Measurements from ENCODE around the gene ZNF292. TPM values are rescaled to one million over a fixed set of nuclear protein-coding genes. Genes with fewer than 3 reads are reported as not detected.
"Not testable (repeated sequence)": the region's sequence is repeated elsewhere in the genome, so short reads cannot be mapped to it uniquely, and the experiment has no call there.

ZNF292 gene
- total and polyA plus RNA-seq, 7 experiments from 2014 or later = 27.4 to 87.5 (median 72.4) TPM

DNA sequence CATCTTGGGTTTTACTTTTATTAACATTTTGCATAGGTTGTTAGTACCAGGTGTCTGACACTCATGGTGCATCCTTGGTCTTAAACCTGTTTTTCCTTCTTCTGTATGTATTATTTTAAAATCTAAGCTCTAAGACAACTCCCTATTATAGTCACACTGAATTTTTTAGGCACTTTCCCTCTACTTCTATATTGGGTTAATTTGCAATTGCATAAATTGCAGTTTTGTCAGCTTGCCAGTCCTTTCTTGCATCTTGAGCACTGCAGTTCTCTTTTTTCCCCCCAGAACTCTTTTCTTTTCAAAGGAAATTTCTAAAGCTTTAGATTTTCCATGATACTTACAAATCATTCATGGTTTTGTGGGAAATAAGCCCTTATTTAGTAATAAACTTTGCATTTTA, 70.6 kb downstream of the ZNF292 start:
- H3K4me1 Mint-ChIP-seq = peaks cover 4 to 14% (median 7%) of the 10 kb centered on the region in 7 donors
- CTCF ChIA-PET = no interaction called here
- Histone ChIP-seq H3K36me3 (ENCODE audit: control insufficient read depth in 2 of 3, insufficient read depth in 3 of 3, low read length in 3 of 3) (peaks cover 0 to 47% (median 5%) of the 10 kb centered on the region in 3 experiments), H3K27me3 (ENCODE audit: control insufficient read depth in 2 of 2, insufficient read depth in 2 of 2, low read length in 2 of 2) (no peaks in the 10 kb centered on the region), H3K4me1 (ENCODE audit: control insufficient read depth in 2 of 2, insufficient read depth in 2 of 2, low read length in 2 of 2) (no peaks in the 10 kb centered on the region), H3K9me3 (ENCODE audit: control insufficient read depth in 2 of 3, low read length in 3 of 3) (no peaks in the 10 kb centered on the region), H3K27ac (ENCODE audit: low read depth, low read length) (no peak overlapping the region), H3K4me3 (ENCODE audit: low read length) (no peak overlapping the region)
- DNase-seq (no peak), ATAC-seq (no peak)
- H3K4me3 Mint-ChIP-seq = no peak overlapping the region
- no peaks in the 10 kb centered on the region for H3K27me3 Mint-ChIP-seq
- H3K9me3 Mint-ChIP-seq = peaks cover 0 to 2% (median 0%) of the 10 kb centered on the region in 11 donors
- POLR2A ChIA-PET = interaction anchor here (0.8 kb wide), 1 partner anchor 91 kb away, joined by 3 read pairs; no protein-coding TSS in a partner anchor
- H3K27ac Mint-ChIP-seq = peak overlapping the region in 2 of 9 donors; percentile 8 to 30
- intact Hi-C loops (cut with micrococcal nuclease) = no loop called here
- H3K36me3 Mint-ChIP-seq = peaks cover 20 to 52% (median 43%) of the 10 kb centered on the region in 5 donors

DNA sequence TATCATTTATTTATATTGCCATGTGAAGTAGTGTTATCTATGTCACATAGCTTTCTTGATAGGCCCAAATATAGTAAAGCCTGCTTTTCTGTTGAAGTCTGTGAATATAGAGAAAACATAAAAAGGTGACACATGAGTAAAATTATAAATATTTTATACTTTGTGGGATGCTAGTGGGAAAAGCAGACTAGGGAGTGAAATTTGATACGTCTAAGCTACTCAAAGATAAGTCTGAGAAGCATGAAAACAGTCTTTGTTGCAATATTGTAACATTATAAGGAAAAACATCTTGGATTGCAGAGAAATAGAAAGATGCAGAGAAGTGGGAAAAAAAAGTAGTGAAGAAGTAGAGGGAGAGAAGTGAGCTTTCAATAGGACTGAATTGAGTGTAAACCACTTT, 75.4 kb downstream of the ZNF292 start:
- H3K27ac Mint-ChIP-seq = peak overlapping the region in 2 of 9 donors; percentile 34 to 64

DNA sequence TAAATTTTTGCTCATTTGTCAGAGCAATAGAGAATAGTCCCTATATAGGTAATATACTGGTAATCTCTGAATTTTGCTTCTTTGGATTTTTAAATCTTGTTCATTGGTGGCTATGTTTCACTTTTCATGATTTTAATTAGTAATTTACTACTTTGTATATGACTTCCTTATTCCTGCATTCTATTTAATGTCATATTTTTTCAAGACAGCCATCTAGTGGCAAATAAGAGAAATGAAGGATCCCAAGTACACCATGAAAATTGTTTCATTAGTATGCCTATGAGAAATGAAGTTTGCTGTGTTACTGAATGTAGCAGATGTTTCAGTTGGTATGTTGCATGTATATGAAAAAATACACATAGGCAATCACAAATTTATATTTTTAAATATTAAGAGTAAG, 82.4 kb downstream of the ZNF292 start:
- ATAC-seq = peak; percentile 66
- POLR2A ChIA-PET = no interaction called here
- H3K4me3 ChIP-seq (ENCODE audit: low read length) = no peak overlapping the region

More for the DNA sequence above, 75.4 kb downstream of the ZNF292 start:
- Mint-ChIP-seq H3K4me1 (peaks cover 0 to 19% (median 7%) of the 10 kb centered on the region in 7 donors), H3K27me3 (no peaks in the 10 kb centered on the region), H3K9me3 (no peaks in the 10 kb centered on the region), H3K4me3 (no peak overlapping the region), H3K36me3 (peaks cover 0 to 21% (median 17%) of the 10 kb centered on the region in 5 donors)
- DNase-seq = no peak
- ChIA-PET POLR2A (interaction anchor here (0.6 kb wide), 1 partner anchor 447 kb away, joined by 3 read pairs; no protein-coding TSS in a partner anchor), CTCF (no interaction called here)
- Histone ChIP-seq H3K36me3 (ENCODE audit: control insufficient read depth in 2 of 3, insufficient read depth in 3 of 3, low read length in 3 of 3) (peaks cover 4 to 23% (median 5%) of the 10 kb centered on the region in 3 experiments), H3K27me3 (ENCODE audit: control insufficient read depth in 2 of 2, insufficient read depth in 2 of 2, low read length in 2 of 2) (no peaks in the 10 kb centered on the region), H3K4me1 (ENCODE audit: control insufficient read depth in 2 of 2, insufficient read depth in 2 of 2, low read length in 2 of 2) (no peaks in the 10 kb centered on the region), H3K9me3 (ENCODE audit: control insufficient read depth in 2 of 3, low read length in 3 of 3) (no peaks in the 10 kb centered on the region), H3K27ac (ENCODE audit: low read depth, low read length) (no peak overlapping the region), H3K4me3 (ENCODE audit: low read length) (no peak overlapping the region)
- ATAC-seq = no peak
- intact Hi-C loops (cut with micrococcal nuclease) = no loop called here

DNA sequence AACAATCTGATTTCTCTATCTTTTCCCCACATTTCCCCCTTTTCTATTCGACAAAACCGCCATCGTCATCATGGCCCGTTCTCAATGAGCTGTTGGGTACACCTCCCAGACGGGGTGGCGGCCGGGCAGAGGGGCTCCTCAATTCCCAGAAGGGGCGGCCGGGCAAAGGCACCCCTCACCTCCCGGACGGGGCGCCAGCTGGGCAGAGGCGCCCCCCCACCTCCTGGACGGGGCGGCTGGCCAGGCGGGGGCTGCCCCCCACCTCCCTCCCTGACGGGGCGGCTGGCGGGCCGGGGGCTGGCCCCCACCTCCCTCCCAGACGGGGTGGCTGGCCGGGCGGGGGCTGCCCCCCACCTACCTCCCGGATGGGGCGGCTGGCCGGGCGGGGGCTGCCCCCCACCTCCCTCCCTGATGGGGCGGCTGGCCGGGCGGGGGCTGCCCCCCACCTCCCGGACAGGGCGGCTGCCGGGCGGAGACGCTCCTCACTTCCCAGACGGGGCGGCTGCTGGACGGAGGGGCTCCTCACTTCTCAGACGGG, 83.8 kb downstream of the ZNF292 start:
- H3K4me1 ChIP-seq (ENCODE audit: control insufficient read depth in 2 of 2, insufficient read depth in 2 of 2, low read length in 2 of 2); H3K27ac Mint-ChIP-seq; H3K4me3 ChIP-seq (ENCODE audit: low read length); ATAC-seq; H3K27me3 ChIP-seq (ENCODE audit: control insufficient read depth in 2 of 2, insufficient read depth in 2 of 2, low read length in 2 of 2); H3K9me3 ChIP-seq (ENCODE audit: control insufficient read depth in 2 of 3, low read length in 3 of 3); H3K27me3 Mint-ChIP-seq; H3K4me1 Mint-ChIP-seq; H3K27ac ChIP-seq (ENCODE audit: low read depth, low read length); DNase-seq; CTCF ChIA-PET; H3K9me3 Mint-ChIP-seq; H3K4me3 Mint-ChIP-seq; POLR2A ChIA-PET: not testable (repeated sequence)
- H3K36me3 Mint-ChIP-seq = peaks cover 0 to 18% (median 14%) of the 10 kb centered on the region in 5 donors
- H3K36me3 ChIP-seq (ENCODE audit: control insufficient read depth in 2 of 3, insufficient read depth in 3 of 3, low read length in 3 of 3) = peaks cover 7 to 13% (median 7%) of the 10 kb centered on the region in 3 experiments
- intact Hi-C loops (cut with micrococcal nuclease) = loop anchor here in 1 of 2 donors (5.0 kb wide), 1 partner anchor 82 kb away; the partner anchor contains the start of gene ZNF292

More for the DNA sequence above, 82.4 kb downstream of the ZNF292 start:
- Histone ChIP-seq H3K36me3 (ENCODE audit: control insufficient read depth in 2 of 3, insufficient read depth in 3 of 3, low read length in 3 of 3) (peaks cover 3 to 12% (median 7%) of the 10 kb centered on the region in 3 experiments), H3K27me3 (ENCODE audit: control insufficient read depth in 2 of 2, insufficient read depth in 2 of 2, low read length in 2 of 2) (no peaks in the 10 kb centered on the region), H3K4me1 (ENCODE audit: control insufficient read depth in 2 of 2, insufficient read depth in 2 of 2, low read length in 2 of 2) (no peaks in the 10 kb centered on the region), H3K27ac (ENCODE audit: low read depth, low read length) (no peak overlapping the region), H3K9me3 (ENCODE audit: control insufficient read depth in 2 of 3, low read length in 3 of 3) (no peaks in the 10 kb centered on the region)
- no peaks in the 10 kb centered on the region for H3K9me3 Mint-ChIP-seq
- H3K36me3 Mint-ChIP-seq = peaks cover 0 to 16% (median 16%) of the 10 kb centered on the region in 5 donors
- peaks cover 0 to 7% (median 3%) of the 10 kb centered on the region in 7 donors for H3K4me1 Mint-ChIP-seq
- H3K27ac Mint-ChIP-seq = no peak overlapping the region
- intact Hi-C loops (cut with micrococcal nuclease) = loop anchor here (1.0 to 5.0 kb wide), 4 partner anchors 81 to 171 kb away; partner anchors contain the start of gene ZNF292 (in 1 of the 2)
- CTCF ChIA-PET = interaction anchor here (1.0 to 1.8 kb wide), 2 partner anchors 98 to 100 kb away, joined by 3 to 6 read pairs; no protein-coding TSS in a partner anchor
- peak in 4 of 9 donors; percentile 6 to 23 (median 18) for DNase-seq
- no peaks in the 10 kb centered on the region for H3K27me3 Mint-ChIP-seq
- no peak overlapping the region for H3K4me3 Mint-ChIP-seq

DNA sequence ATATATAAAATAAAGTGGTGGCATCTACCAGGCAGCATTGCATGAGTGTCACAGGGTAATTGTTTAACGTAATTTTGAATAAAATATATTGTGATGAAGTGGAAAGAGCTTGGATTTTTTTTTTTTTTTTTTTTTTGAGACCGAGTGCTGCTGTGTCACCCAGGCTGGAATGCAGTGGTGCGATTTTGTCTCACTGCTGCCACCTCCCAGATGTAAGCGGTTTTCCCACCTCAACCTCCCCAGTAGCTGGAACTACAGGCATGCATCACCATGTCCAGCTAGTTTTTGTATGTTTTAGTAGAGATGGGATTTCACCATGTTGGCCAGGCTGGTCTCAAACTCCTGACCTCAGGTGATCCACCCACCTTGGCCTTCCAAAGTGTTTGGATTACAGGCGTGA, 85.9 kb downstream of the ZNF292 start:
- Mint-ChIP-seq H3K9me3 (no peaks in the 10 kb centered on the region), H3K4me1 (peaks cover 0 to 2% (median 0%) of the 10 kb centered on the region in 7 donors), H3K27ac (no peak overlapping the region), H3K27me3 (no peaks in the 10 kb centered on the region), H3K36me3 (peaks cover 0 to 18% (median 9%) of the 10 kb centered on the region in 5 donors), H3K4me3 (no peak overlapping the region)
- Histone ChIP-seq H3K4me1 (ENCODE audit: control insufficient read depth in 2 of 2, insufficient read depth in 2 of 2, low read length in 2 of 2) (no peaks in the 10 kb centered on the region), H3K4me3 (ENCODE audit: low read length) (no peak overlapping the region), H3K9me3 (ENCODE audit: control insufficient read depth in 2 of 3, low read length in 3 of 3) (no peaks in the 10 kb centered on the region), H3K27me3 (ENCODE audit: control insufficient read depth in 2 of 2, insufficient read depth in 2 of 2, low read length in 2 of 2) (no peaks in the 10 kb centered on the region), H3K27ac (ENCODE audit: low read depth, low read length) (no peak overlapping the region), H3K36me3 (ENCODE audit: control insufficient read depth in 2 of 3, insufficient read depth in 3 of 3, low read length in 3 of 3) (peaks cover 4 to 18% (median 7%) of the 10 kb centered on the region in 3 experiments)
- no peak for DNase-seq
- ATAC-seq = no peak
- CTCF ChIA-PET = interaction anchor here (1.1 to 1.2 kb wide), 2 partner anchors 100 to 102 kb away, joined by 3 read pairs; no protein-coding TSS in a partner anchor
- POLR2A ChIA-PET = no interaction called here
- intact Hi-C loops (cut with micrococcal nuclease) = no loop called here

DNA sequence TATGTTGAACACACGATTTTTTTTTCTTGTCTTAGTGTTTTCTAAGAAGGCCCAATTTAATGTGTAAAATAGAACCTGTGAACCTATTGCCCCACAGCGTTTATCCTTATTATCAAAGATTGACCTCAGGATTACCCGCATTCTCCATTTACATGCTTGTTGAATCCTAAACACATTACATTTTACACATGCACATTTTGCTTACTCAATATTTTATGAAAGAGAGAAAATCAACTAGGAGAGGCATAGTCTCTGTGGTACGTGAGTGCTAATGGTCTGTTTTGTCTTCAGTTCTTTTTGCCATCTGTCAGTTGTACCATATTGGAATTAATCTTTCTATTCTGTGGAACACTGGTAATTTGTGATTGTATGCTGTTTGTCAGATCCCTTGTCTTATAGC, 86.9 kb downstream of the ZNF292 start:
- Mint-ChIP-seq H3K4me3 (no peak overlapping the region), H3K4me1 (peaks cover 0 to 2% (median 0%) of the 10 kb centered on the region in 7 donors), H3K27me3 (no peaks in the 10 kb centered on the region), H3K27ac (no peak overlapping the region), H3K9me3 (no peaks in the 10 kb centered on the region), H3K36me3 (peaks cover 0 to 21% (median 16%) of the 10 kb centered on the region in 5 donors)
- no peak for ATAC-seq
- intact Hi-C loops (cut with micrococcal nuclease) = no loop called here
- Histone ChIP-seq H3K9me3 (ENCODE audit: control insufficient read depth in 2 of 3, low read length in 3 of 3) (no peaks in the 10 kb centered on the region), H3K27ac (ENCODE audit: low read depth, low read length) (no peak overlapping the region), H3K4me1 (ENCODE audit: control insufficient read depth in 2 of 2, insufficient read depth in 2 of 2, low read length in 2 of 2) (no peaks in the 10 kb centered on the region), H3K27me3 (ENCODE audit: control insufficient read depth in 2 of 2, insufficient read depth in 2 of 2, low read length in 2 of 2) (no peaks in the 10 kb centered on the region), H3K36me3 (ENCODE audit: control insufficient read depth in 2 of 3, insufficient read depth in 3 of 3, low read length in 3 of 3) (peaks cover 5 to 25% (median 16%) of the 10 kb centered on the region in 3 experiments), H3K4me3 (ENCODE audit: low read length) (no peak overlapping the region)
- ChIA-PET CTCF (interaction anchor here (0.6 to 1.2 kb wide), 2 partner anchors 101 to 1609 kb away, joined by 3 read pairs; no protein-coding TSS in a partner anchor), POLR2A (no interaction called here)
- DNase-seq = no peak

Data from naive thymus-derived CD4-positive, alpha-beta T cell (primary cell).